Astrocyte (in vitro differentiated cells and primary cell): Measurements from ENCODE around the gene TAS2R50.

Experiments
- CTCF ChIP-seq: IDR thresholded peaks from 2 replicates; pipeline ENCODE4 v1.5.1; 2011; ENCODE audit warnings: low read depth, mild to moderate bottlenecking, inconsistent platforms, low read length, moderate library complexity; ENCODE audit not compliant: insufficient read depth
- EZH2 ChIP-seq: IDR thresholded peaks from 2 replicates; pipeline ENCODE4 v1.6.1; 2012; ENCODE audit warnings: mild to moderate bottlenecking, low read length, inconsistent platforms; ENCODE audit not compliant: insufficient read depth

- TF ChIP-seq CTCF, result no peak
- no peak for TF ChIP-seq EZH2
These were observed 26.9 kb downstream of the TAS2R50 start for GRCh38 chr12:10959804-10960203.
